HepG2 (cell line): ENCODE data around the gene CACNG4. TPM values are rescaled to one million over a fixed set of nuclear protein-coding genes. Genes with fewer than 3 reads are reported as not detected.

Experiments
- GABPB1 ChIP-seq: IDR thresholded peaks from 2 replicates; pipeline ENCODE4 v1.6.1; 2016; ENCODE audit warnings: mild to moderate bottlenecking, missing genetic modification reagents, moderate library complexity, missing compliant biosample characterization
- HOXA3 ChIP-seq: sonication (generic); formaldehyde crosslinking; IDR thresholded peaks from 2 replicates; pipeline ENCODE4 v1.5.0; 2020; ENCODE audit warnings: missing genetic modification reagents
- IRF1 ChIP-seq: sonication (generic); formaldehyde crosslinking; IDR thresholded peaks from 2 replicates; pipeline ENCODE4 v1.4.0; 2020; ENCODE audit warnings: low read depth, mild to moderate bottlenecking, missing genetic modification reagents
- JARID2 ChIP-seq: sonication (generic); formaldehyde crosslinking; IDR thresholded peaks from 2 replicates; pipeline ENCODE4 v1.8.1; 2023; ENCODE audit warnings: missing genetic modification reagents, inconsistent platforms; ENCODE audit not compliant: insufficient replicate concordance
- JUN ChIP-seq: sonication (generic); formaldehyde crosslinking; IDR thresholded peaks from 2 replicates; pipeline ENCODE4 v1.4.0; 2020; ENCODE audit warnings: mild to moderate bottlenecking, missing genetic modification reagents
- REST ChIP-seq, 2 experiments: IDR thresholded peaks; 2 replicates each; pipeline ENCODE4 v1.6.1; 2011 to 2012; ENCODE audit warnings: low read length in 2 of 2, borderline replicate concordance in 1 of 2, low read depth in 1 of 2, mild to moderate bottlenecking in 1 of 2, moderate library complexity in 1 of 2
- SCMH1 ChIP-seq: sonication (generic); formaldehyde crosslinking; IDR thresholded peaks from 2 replicates; pipeline ENCODE4 v1.9.0; 2021; ENCODE audit warnings: missing genetic modification reagents, mild to moderate bottlenecking, borderline replicate concordance
- YY1 ChIP-seq: IDR thresholded peaks from 2 replicates; pipeline ENCODE4 v1.6.1; 2011; ENCODE audit warnings: low read length, low read depth, moderate library complexity, mild to moderate bottlenecking; ENCODE audit not compliant: insufficient read depth, insufficient replicate concordance
- ZFP90 ChIP-seq: sonication (generic); formaldehyde crosslinking; IDR thresholded peaks from 2 replicates; pipeline ENCODE4 v1.8.0; 2022; ENCODE audit warnings: missing genetic modification reagents, mild to moderate bottlenecking, inconsistent platforms, borderline replicate concordance
- ZNF383 ChIP-seq: sonication (generic); formaldehyde crosslinking; IDR thresholded peaks from 2 replicates; pipeline ENCODE4 v1.4.0; 2020; ENCODE audit warnings: missing genetic modification reagents, mild to moderate bottlenecking, borderline replicate concordance
- ZNF556 ChIP-seq: sonication (generic); formaldehyde crosslinking; IDR thresholded peaks from 2 replicates; pipeline ENCODE4 v1.4.0; 2020; ENCODE audit warnings: mild to moderate bottlenecking, missing genetic modification reagents, borderline replicate concordance
- ZNF597 ChIP-seq: sonication (generic); formaldehyde crosslinking; IDR thresholded peaks from 2 replicates; pipeline ENCODE4 v1.5.0; 2020; ENCODE audit warnings: missing genetic modification reagents
- ZNF687 ChIP-seq: sonication (generic); formaldehyde crosslinking; IDR thresholded peaks from 2 replicates; pipeline ENCODE4 v1.5.1; 2020; ENCODE audit warnings: mild to moderate bottlenecking, missing genetic modification reagents, moderate library complexity
- polyA plus RNA-seq, 8 experiments: library from polyadenylated mRNA; depleted of rRNA in 3 of 8; stranded (reverse) in 7 of 8; unstranded in 1 of 8; fragments of >200 nt; fragmentation: Illumina TruSeq in 4 of 8; extraction: Trizol in 4 of 8; gene quantifications; 2 replicates each; pipeline versions ENCODE4 v1.2.1 to v1.2.3, GENCODE V29; 2011 to 2016; ENCODE audit warnings: low read depth in 4 of 8, missing spikeins in 1 of 8, mixed read lengths in 1 of 8; ENCODE audit not compliant: insufficient read depth in 1 of 8
- total RNA-seq, 5 experiments: library from RNA; depleted of rRNA; stranded (reverse); fragments of >200 nt; fragmentation: Illumina TruSeq; extraction: Trizol; gene quantifications; 2 replicates each; pipeline ENCODE4 v1.2.3, GENCODE V29; 2016; ENCODE audit warnings: low read depth in 1 of 5

CACNG4 gene
- total and polyA plus RNA-seq, 2 of the 13 experiments (the other 11 are each of a cell fraction or from before 2014, with no cell fraction given), result 0.09 TPM

- TF ChIP-seq YY1 (no peak), ZNF597 (CRISPR knock-in tag) (no peak), IRF1 (CRISPR knock-in tag) (no peak), ZFP90 (CRISPR knock-in tag) (no peak), ZNF556 (CRISPR knock-in tag) (no peak), JUN (CRISPR knock-in tag) (no peak), SCMH1 (no peak), ZNF687 (CRISPR knock-in tag) (no peak), REST (IDR thresholded peaks at IDR 0.05; ENCODE audit: borderline replicate concordance in 1 of 2, low read depth in 1 of 2, low read length in 2 of 2) (no peak), GABPB1 (CRISPR knock-in tag) (no peak), JARID2 (CRISPR knock-in tag) (no peak), ZNF383 (no peak), HOXA3 (no peak)
Measured at GRCh38 chr17:66956941-66957340, 7.6 kb upstream of the CACNG4 start (continued).
